GM21360 (cell line): ENCODE results near the gene WNT7A.

Experiments used
- ATAC-seq: cut with Tn5 transposase; IDR thresholded peaks from one replicate; pipeline ENCODE4 v1.9.1; 2021; ENCODE audit warnings: mild to moderate bottlenecking, moderate library complexity; ENCODE audit not compliant: unreplicated experiment

The WNT7A gene

DNA sequence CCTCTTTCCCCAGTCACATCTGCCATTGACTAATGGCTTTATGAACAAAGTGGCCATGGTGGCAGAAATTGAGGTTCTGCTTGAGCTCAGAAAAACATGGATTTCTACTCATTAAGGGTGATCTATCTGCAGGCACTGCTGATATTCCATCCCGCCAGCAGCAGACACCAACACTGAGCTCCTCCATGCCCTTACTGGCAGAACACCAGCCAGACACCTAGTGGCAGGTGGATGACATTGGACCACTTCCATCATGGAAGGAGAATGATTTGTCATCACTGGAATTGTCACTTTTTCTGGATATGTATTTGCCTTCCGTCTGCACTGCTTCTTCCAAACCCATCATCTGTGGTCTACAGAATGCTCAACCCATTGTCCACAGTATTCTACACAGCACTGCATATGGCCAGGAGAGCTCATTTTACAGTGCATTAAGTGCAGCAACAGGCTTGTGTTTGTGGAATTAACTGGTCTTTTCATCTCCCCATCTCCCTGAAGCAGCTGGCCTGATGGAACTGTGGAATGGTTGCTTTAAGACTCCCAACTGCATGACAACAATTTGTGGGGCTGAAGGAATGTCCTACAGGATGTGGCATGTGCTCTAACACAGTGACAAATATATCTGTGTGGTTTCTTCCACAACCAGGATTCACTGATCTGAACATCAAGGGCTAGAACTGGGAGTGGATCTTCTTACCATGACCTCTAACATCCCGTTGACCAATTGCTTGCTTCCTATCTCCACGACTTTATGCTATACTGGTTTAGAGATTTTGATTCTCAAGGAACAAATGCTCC, 103.4 kb downstream of the WNT7A start:
- no peak for ATAC-seq

DNA sequence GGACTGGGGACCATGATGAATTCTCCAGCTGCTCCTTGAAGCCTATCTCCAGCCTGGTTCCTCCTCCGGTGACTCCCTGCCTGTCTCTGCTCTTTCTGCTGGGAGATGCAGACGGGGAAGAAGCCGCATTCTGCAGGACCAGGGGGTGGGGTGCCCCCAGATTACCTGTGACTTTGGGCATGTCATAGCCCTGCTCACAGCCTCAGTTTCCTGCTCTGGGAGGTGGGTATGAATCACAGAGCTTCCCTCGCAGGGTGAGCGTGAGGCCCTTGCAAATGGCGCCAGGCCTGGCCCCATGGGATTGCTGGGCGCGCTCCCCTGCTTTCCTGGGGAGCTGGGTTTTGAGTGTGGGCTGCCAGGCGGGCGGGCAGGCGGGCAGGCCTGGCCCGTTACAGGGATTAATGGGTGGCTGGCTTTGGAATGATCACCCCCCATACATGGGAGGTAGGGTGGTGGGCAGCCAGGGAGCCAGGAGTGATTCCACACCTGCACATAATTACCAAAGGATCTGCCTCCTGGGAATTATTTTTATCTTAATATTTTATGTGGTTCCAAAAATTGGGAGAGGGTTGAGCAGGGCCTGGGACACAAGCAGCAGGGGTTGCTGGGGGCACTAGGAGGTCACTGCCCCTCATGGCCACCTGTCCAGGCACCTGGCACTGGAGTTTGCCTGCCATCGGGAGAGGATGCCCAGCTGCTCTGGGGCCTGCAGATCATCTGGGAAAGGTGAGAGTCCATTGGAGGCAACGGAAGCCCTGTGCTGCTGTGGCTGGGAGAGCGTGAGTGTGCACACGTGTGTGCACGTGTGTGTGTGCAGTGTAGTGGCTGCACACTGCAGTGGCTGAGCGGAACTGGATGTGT, 106.8 kb downstream of the WNT7A start:
- ATAC-seq: no peak

DNA sequence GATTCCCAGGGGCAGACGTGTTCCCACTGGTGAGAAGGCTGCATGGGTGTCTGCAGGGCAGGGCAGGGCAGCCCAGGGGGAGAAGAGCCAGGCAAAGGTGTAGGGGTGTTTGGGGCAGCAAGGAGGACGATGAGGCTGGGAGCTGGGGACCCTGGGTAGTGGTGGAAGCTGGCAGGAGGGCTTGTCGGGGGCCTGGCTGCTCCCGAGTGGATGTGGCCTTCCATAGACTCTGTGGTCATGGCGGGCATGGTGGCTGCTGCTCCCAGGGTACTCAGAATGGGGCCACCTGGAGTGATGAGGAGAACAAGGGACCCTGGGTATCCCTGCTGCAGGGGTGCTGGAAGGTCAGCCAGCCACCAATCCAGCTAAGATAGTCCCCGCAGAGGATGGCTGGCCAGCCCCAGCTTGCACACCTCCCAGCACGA, 107.5 kb downstream of the WNT7A start:
- ATAC-seq: no peak

DNA sequence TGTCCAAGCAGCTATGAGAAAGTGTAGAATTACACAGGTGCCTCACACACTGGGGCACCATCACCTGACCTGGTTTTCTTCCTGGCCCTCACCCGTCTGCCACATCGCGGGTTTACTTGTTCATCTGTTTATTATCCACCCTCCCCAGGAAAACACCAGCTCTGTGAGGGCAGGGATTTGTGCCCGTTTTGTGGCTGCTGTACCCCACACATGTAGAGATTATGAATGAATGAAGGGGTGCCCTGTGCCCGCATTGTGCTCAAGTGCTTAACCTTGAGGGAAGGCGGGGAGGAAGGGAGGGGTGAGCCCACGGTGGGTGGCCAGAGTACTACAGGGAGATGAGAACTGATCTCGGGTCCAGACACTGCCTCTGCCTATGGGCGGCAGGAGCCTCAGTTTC, 108.4 kb downstream of the WNT7A start:
- no peak for ATAC-seq

DNA sequence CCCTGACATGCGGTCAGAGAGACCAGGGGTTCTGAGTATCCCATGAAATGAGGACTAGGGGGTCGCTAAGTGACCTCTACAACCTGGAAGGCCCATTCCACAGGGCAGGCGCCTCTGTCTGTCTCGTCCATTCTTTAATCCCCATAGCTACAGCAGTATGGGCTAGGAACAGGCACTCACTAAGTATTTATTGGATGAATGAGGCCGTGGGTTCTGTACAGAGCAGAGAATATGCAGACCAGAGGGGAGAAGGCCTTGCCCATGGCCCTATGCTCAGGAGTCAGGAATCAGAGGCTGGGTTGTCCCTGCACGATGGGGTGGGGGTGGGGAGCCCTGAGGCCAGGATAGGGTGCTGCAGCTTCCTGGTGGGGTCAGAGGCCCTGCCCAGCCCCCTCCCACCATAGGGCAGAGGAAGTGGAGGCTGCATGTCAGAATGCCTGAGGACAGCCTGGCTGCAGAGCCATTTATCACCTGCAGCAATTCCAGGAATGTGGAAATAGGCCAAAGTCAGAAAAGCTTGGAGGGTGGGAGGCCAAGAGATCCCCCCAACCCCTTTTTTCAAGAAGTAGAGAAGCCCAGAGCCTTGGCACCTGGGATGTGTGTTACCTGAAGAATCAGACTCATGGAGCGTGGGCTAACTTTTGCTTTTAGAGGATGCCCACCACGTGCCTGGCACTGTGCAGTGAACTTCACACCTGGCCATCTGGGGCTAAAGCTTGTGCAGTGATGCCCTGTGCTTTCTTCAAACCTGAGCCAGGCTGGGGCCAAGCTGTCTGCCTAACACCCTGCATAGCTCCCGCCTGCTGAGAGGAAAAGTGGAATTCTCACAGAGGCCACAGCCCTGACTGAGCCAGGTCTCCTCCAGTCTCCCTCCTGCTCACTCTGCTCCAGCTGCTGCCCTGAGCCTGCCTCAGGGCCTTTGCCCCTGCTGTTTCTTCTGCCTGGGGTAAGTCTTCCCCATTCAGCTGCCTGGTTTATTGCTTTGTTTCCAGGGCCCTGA, 109.4 kb downstream of the WNT7A start:
- no peak for ATAC-seq

DNA sequence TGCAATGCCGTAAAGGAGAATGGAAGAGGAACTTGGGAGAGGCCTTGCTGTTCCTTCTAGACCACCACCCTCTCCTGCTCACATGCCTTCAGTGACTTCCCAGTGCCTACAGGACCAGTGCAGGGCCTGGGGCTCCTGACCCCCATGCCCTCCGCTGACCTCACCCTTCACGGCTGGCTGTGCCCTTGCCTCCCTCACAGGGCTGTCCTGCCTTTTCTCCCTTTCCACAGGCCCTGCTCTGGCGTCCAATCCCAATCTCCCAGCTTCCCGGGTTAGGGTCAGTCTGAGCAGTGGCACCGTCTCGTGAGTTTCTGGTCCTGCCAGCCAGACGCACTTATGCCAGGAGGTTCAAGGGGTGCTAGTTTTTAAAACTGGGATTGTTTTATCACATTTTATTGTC, 110.4 kb downstream of the WNT7A start:
- ATAC-seq: no peak

DNA sequence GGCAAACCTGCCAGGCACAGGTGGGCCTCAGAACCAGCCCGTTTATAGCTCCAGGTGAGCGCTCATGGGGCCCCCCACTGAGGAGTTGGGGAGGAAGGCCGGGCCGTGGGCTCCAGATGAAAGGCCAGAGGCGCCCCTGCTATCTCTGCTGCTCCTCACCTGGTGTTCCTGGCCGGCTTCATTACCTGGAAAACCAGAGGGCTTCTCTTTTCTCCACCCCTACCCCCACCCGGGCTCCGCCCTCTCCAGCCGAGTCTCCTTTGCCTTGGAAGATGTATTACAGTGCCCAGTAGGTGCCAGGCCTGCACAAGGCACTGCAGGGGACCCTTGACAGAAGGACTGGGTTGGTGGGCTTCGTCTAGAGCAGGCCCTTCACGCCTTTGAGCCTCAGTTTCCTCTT, 111.4 kb downstream of the WNT7A start:
- no peak for ATAC-seq

DNA sequence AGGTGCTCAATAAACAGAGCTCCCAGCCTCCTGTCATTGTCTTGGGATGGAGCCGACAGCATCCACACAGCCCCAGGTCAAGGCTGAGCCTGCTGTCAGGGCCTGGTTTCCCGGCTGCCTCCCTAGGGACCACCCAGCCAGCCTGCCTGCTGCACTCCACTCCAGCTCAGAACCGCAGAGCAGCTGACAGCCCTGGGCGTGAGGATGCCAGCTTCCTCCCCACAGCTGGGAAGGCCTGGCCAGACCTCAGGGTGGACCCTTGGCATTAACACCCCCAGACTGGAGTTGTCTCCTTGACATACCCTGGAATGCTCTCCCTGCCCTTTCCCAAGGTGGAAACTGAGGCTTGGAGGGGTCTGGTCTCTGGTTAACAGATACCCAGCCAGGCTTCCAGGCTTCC, 112.0 kb downstream of the WNT7A start:
- no peak for ATAC-seq

DNA sequence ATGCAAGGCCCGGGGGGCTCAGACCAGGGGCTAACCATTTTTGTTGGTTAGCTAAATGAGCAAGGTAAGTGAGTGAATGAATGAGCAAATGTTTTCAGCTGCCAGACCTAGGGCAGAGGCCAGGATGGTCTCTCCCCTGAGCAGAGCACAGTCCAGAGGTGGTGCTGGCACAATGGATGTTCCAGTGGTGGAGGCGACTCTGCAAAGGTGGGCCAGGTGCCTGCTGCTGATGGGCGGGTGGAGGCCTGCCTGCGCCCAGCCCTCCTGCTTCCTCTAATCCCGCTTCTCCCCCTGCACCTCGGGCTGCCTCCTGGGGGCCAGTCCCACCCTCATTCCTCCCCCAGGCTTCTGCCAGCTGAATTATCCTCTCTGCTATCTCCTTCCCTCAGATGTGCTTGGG, 112.8 kb downstream of the WNT7A start:
- no peak for ATAC-seq
